AG09309 (cell line): ENCODE measurements around the gene CAVIN1.

Source experiments
- DNase-seq: peaks from one replicate; pipeline ENCODE4 v3.0.0-alpha.2; 2010; ENCODE audit warnings: low read depth
- H3K4me3 ChIP-seq: 2 replicates; pipeline ENCODE4 v1.5.1; 2011; ENCODE audit warnings: mild to moderate bottlenecking, low read depth, low read length, moderate library complexity; ENCODE audit not compliant: control insufficient read depth
- TF ChIP-seq, protein P1 (sequence below): IDR thresholded peaks from 2 replicates; pipeline ENCODE4 v1.5.1; 2011; ENCODE audit warnings: mild to moderate bottlenecking, low read depth, low read length, inconsistent platforms; ENCODE audit not compliant: insufficient read depth, control insufficient read depth; ENCODE audit errors: missing control alignments

Gene CAVIN1

GRCh38 chr17:42414704-42415409 lies 8.2 kb downstream of the CAVIN1 start:
- DNase-seq = no peak
- TF ChIP-seq, protein P1, sequence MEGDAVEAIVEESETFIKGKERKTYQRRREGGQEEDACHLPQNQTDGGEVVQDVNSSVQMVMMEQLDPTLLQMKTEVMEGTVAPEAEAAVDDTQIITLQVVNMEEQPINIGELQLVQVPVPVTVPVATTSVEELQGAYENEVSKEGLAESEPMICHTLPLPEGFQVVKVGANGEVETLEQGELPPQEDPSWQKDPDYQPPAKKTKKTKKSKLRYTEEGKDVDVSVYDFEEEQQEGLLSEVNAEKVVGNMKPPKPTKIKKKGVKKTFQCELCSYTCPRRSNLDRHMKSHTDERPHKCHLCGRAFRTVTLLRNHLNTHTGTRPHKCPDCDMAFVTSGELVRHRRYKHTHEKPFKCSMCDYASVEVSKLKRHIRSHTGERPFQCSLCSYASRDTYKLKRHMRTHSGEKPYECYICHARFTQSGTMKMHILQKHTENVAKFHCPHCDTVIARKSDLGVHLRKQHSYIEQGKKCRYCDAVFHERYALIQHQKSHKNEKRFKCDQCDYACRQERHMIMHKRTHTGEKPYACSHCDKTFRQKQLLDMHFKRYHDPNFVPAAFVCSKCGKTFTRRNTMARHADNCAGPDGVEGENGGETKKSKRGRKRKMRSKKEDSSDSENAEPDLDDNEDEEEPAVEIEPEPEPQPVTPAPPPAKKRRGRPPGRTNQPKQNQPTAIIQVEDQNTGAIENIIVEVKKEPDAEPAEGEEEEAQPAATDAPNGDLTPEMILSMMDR = no peak
- no peak overlapping the region for H3K4me3 ChIP-seq

DNA sequence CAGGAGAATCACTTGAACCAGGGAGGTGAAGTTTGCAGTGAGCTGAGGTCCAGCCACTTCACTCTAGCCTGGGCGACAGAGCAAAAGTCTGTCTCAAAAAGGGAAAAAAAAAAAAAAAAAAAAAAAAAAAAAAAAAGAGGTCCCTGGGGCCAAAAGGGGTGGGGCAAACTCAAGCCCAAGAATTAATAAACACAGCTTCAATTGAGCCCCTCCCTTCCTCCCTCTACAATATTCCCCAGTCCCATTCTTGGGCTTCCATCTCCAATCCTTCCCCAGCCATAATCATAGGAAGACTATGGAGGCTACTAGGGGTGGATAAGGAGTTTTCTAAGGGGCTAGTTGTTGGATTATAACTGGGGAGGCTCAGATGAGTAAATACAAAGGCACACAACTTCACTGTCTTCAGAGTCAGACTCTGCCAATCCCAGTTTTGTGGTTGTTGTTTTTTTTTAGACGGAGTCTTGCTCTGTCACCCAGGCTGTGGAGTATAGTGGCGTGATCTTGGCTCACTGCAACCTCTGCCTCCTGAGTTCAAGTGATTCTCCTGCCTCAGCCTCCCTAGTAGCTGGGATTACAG lies 9.5 kb downstream of the CAVIN1 start:
- TF ChIP-seq, protein P1 = no peak
- no peak for DNase-seq
- no peak overlapping the region for H3K4me3 ChIP-seq

- DNase-seq = no peak
- no peak overlapping the region for H3K4me3 ChIP-seq
These were observed 11.0 kb downstream of the CAVIN1 start for GRCh38 chr17:42411905-42412679.

DNA sequence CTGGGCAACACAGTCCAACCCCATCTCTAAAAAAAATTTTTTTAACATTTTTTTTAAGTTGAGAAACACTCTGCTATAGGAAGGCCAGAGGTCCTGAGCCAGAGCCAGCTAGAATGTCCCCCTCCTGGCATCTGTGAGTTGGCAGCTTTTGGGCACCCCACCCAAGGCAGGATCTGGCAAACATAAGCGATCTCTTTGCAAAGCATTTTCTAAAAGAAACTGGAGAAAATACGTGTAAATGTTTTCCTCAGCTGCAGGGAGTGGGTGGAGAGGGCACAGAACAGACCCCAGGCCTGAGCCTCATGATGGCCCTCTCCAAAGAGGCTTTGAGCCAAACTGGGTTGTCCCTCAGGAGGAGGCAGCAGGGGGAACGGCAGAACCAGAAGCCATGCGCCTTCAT lies 11.7 kb downstream of the CAVIN1 start:
- no peak overlapping the region for H3K4me3 ChIP-seq
- no peak for DNase-seq

More at GRCh38 chr17:42411905-42412679, 11.0 kb downstream of the CAVIN1 start:
- TF ChIP-seq, protein P1 = no peak

GRCh38 chr17:42410319-42410685 lies 12.8 kb downstream of the CAVIN1 start:
- TF ChIP-seq, protein P1 = no peak
- H3K4me3 ChIP-seq = no peak overlapping the region
- DNase-seq = no peak

More for the DNA sequence above, 11.7 kb downstream of the CAVIN1 start:
- TF ChIP-seq, protein P1 = no peak

- peak; percentile 64 for DNase-seq
- H3K4me3 ChIP-seq = no peak overlapping the region
- TF ChIP-seq, protein P1 = no peak
These were observed 13.3 kb downstream of the CAVIN1 start for GRCh38 chr17:42409523-42410318.
